ENCODE data around the gene ACTN3.

ACTN3 gene

DNA sequence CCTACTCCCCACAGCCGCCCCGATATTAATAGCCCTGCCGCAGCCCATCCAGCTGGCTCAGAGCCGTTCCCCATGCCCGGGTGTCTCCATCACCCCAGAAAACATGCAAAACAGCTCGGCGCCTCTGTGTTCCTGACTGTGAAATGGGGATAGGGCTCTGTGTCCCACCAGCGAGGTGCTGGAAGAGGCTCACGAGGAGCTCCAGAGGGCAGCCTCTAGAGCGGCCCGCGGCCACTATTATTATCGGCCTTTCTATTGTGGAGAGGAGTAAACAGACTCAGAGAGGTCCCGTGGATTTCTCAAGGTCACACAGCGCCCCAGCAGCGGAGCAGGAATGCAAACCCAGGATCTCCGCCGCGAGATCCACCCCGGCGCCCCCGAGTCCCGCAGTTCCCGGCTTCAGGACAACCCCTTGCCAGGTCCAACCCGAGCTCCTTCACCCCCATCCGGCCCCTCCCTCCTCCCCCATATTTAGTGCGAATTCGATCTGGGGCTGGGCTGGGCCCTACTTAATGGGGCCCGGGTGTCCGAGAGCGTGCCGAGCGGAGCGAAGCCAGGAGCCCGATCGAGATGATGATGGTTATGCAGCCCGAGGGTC is at the start of gene ACTN3:
Gene ACTN3, plus strand, starts transcription at position 536 of the 598 bp plus-strand sequence. Its CDS starts 35 bp downstream, at position 571.
- no peak for TF ChIP-seq CTCF (IDR thresholded peaks at IDR 0.05; ENCODE audit: low read depth, low read length)
- peak within 1 kb of the TSS; percentile 66 for H3K4me3 ChIP-seq (ENCODE audit: low read depth, low read length)

- H3K4me3 ChIP-seq (ENCODE audit: low read depth, low read length) = no peak overlapping the region
- TF ChIP-seq CTCF (IDR thresholded peaks at IDR 0.05; ENCODE audit: low read depth, low read length) = no peak
These were observed 49.5 kb upstream of the ACTN3 start for GRCh38 chr11:66497206-66497605.

DNA sequence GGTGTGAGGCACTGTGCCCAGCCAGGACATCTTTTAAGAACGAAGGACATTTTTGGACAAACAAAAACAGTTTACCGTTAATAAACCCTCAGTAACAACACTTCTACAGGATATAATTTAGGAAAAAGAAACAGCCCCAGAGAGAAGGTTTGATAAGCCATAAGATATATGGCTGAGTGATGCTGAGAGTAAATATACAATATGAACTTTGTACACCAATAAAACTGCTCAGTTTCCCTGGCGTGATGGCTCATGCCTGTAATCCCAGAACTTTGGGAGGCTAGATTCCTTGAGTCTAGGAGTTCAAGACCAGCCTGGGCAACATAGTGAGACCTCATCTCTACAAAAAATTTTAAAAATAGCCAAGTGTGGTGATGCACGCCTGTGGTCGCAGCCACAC is 48.2 kb upstream of the ACTN3 start:
- no peak overlapping the region for H3K4me3 ChIP-seq (ENCODE audit: low read depth, low read length)
- TF ChIP-seq CTCF (IDR thresholded peaks at IDR 0.05; ENCODE audit: low read depth, low read length) = no peak

- H3K4me3 ChIP-seq (ENCODE audit: low read depth, low read length) = no peak overlapping the region
- no peak for TF ChIP-seq CTCF (IDR thresholded peaks at IDR 0.05; ENCODE audit: low read depth, low read length)
These were observed 41.4 kb upstream of the ACTN3 start for GRCh38 chr11:66505276-66505816.

DNA sequence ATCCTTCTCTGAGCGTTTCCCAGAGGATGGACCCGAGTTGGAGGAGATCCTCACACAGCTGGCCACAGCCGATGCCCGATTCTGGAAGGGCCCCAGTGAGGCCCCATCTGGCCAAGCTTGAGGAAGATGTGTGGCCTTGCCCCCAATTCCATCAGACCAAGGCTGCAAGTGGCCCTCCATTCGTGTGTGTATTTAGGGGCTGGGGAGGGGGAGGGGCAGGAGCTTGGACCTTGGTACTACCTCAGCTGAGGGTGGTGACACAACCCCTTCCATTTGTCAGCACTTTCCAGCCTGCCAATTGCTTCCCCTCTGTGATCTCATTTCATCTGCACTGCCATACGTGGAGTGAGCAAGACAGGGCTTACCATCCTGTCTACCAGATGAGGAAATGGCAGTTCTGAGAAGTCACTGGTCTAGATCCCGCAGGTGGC is 37.6 kb upstream of the ACTN3 start:
- no peak overlapping the region for H3K4me3 ChIP-seq (ENCODE audit: low read depth, low read length)
- no peak for TF ChIP-seq CTCF (IDR thresholded peaks at IDR 0.05; ENCODE audit: low read depth, low read length)

DNA sequence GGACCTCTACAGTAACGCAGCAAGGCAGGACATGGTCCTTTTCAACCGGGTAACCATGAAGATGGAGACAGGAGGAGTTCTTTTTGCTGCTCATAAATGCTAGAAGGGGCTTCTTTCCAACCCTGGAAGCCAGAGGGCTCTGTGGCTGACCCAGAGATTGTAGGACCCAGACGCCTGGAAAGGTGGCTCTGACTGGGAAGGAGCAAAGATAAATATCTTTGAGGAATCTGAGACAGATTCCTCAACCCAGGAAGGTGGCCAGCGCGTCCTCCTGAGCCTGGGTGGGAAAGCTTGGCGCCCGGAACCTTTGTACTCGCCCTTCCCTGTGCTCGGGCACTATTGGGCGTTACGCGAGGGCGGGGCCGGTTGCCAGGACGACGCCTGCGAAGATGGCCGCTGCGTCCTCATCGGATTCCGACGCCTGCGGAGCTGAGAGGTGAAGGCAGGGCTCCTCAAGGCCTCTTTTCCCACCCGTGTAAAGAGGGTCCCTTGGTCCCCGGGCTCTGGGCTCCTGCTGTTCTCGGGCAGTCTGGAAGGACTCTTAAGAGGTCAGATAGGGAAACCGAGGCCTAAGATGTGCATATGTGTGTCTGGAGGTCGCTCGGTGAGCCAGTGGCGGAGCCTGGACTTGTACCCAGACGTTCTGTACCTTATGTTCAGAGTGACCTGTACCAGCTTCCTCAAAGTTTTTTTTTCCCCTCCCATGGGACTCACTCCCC is 36.3 kb upstream of the ACTN3 start, which contains the start of gene BBS1:
Gene BBS1, plus strand, starts transcription at position 365 of the 719 bp plus-strand sequence. Its CDS starts 25 bp downstream, at position 390.
- peak within 1 kb of the TSS; percentile 83 for H3K4me3 ChIP-seq (ENCODE audit: low read depth, low read length)
- TF ChIP-seq CTCF (IDR thresholded peaks at IDR 0.05; ENCODE audit: low read depth, low read length) = no peak

- TF ChIP-seq CTCF (IDR thresholded peaks at IDR 0.05; ENCODE audit: low read depth, low read length) = no peak
- H3K4me3 ChIP-seq (ENCODE audit: low read depth, low read length) = peak overlapping the region; percentile 83
These were observed 35.7 kb upstream of the ACTN3 start for GRCh38 chr11:66510990-66511339.

All from WI38 (cell line).